Body of pancreas (tissue), 4 donors: ENCODE results near the gene ZNF597. TPM values are rescaled to one million over a fixed set of nuclear protein-coding genes. Genes with fewer than 3 reads are reported as not detected.

Experiments
- ATAC-seq: fragments of 150-250 bp; one replicate; pipeline ENCODE4 v1.9.1; 2016
- DNase-seq, 4 donors: peaks; one replicate each; pipeline ENCODE4 v3.0.0-alpha.2; 2019
- H3K27ac ChIP-seq, 4 donors: fragments of 200-600 bp; sonication (generic); 1 replicate in 3 of 4; 2 replicates in 1 of 4; pipeline versions ENCODE4 v1.5.1 to v1.6.1; 2016 to 2019; ENCODE audit warnings: mild to moderate bottlenecking in 1 of 4, mixed read lengths in 1 of 4, moderate library complexity in 1 of 4
- H3K27me3 ChIP-seq, 2 donors: fragments of 200-600 bp; sonication (generic); one replicate each; pipeline ENCODE4 v1.6.0; 2016; ENCODE audit warnings: mild to moderate bottlenecking in 1 of 2
- H3K36me3 ChIP-seq, 2 donors: fragments of 200-600 bp; sonication (generic); replicated peaks in 1 of 2; 2 replicates each; pipeline ENCODE4 v1.5.1; 2016; ENCODE audit warnings: low read depth in 2 of 2; ENCODE audit not compliant: insufficient read depth in 1 of 2
- H3K4me1 ChIP-seq: fragments of 200-600 bp; sonication (generic); one replicate; pipeline ENCODE4 v1.6.0; 2016
- H3K4me3 ChIP-seq, 2 donors: fragments of 200-600 bp; sonication (generic); 1 replicate in 1 of 2; 2 replicates in 1 of 2; pipeline ENCODE4 v1.5.1; 2016 to 2019
- H3K9me3 ChIP-seq, 3 donors: fragments of 200-600 bp; sonication (generic); 1 replicate in 2 of 3; 2 replicates in 1 of 3; pipeline ENCODE4 v1.5.1; 2016
- CTCF ChIP-seq, 7 experiments: fragments of 450-650 bp in 4 of 7; fragments of 200-600 bp in 3 of 7; sonication (generic) in 3 of 7; IDR thresholded peaks; one replicate each; pipeline ENCODE4 v1.5.1; 2016 to 2019; ENCODE audit warnings: antibody characterized with exemption in 7 of 7
- POLR2A ChIP-seq, 3 donors: fragments of 450-650 bp; IDR thresholded peaks; one replicate each; pipeline ENCODE4 v1.6.1; 2016; ENCODE audit warnings: antibody characterized with exemption in 3 of 3, mild to moderate bottlenecking in 2 of 3
- WGBS, 2 donors: methylation state at CpG; one replicate each; pipeline ENCODE4 v1.1.5; 2017; 5-methylcytosine and 5-hydroxymethylcytosine counted together
- intact Hi-C: fragments of 100-400 bp; cut with DNase I; formaldehyde crosslinking; loops from one replicate; pipeline ENCODE4 v1.15.1; 2023
- total RNA-seq, 2 donors: library from RNA; depleted of rRNA; stranded (reverse); fragments of >200 nt; gene quantifications; one replicate each; pipeline ENCODE4 v1.1.0, GENCODE V29; 2016

ZNF597 gene
- total RNA-seq, 2 donors from 2014 or later, result 1.3 to 2.3 TPM

- Histone ChIP-seq H3K4me3 (no peak overlapping the region), H3K9me3 (no peaks in the 10 kb centered on the region), H3K27me3 (no peaks in the 10 kb centered on the region), H3K36me3 (peaks cover 25 to 34% of the 10 kb centered on the region in 2 donors), H3K27ac (no peak overlapping the region), H3K4me1 (peaks cover 7% of the 10 kb centered on the region)
- intact Hi-C loops, result no loop called here
- 83% methylated on average over 24 of the region's 24 CpGs; no CpG with 5 or more reads in 1 of the 2 donors for WGBS, 2 donors
- no peak for TF ChIP-seq POLR2A (IDR thresholded peaks at IDR 0.05)
- no peak for TF ChIP-seq CTCF (IDR thresholded peaks at IDR 0.05)
- ATAC-seq (no peak), DNase-seq (no peak)
Measured at GRCh38 chr16:3487521-3488410, 44.5 kb upstream of the ZNF597 start.

GRCh38 chr16:3486506-3487215, 43.4 kb upstream of the ZNF597 start:
- intact Hi-C loops, result no loop called here
- Histone ChIP-seq H3K27me3 (no peaks in the 10 kb centered on the region), H3K4me3 (no peak overlapping the region), H3K9me3 (no peaks in the 10 kb centered on the region), H3K36me3 (peaks cover 27 to 41% of the 10 kb centered on the region in 2 donors), H3K27ac (no peak overlapping the region), H3K4me1 (peaks cover 7% of the 10 kb centered on the region)
- no peak for TF ChIP-seq CTCF (IDR thresholded peaks at IDR 0.05)
- no peak for TF ChIP-seq POLR2A (IDR thresholded peaks at IDR 0.05)
- ATAC-seq (no peak), DNase-seq (no peak)
- 88 to 94% methylated on average over 15 to 24 of the region's 24 CpGs for WGBS, 2 donors

- no peaks in the 10 kb centered on the region for H3K9me3 ChIP-seq
- peaks cover 2% of the 10 kb centered on the region for H3K4me1 ChIP-seq
- intact Hi-C loops, result no loop called here
- no peak for DNase-seq
- no peak overlapping the region for H3K4me3 ChIP-seq
- WGBS, 2 donors, result 78 to 92% methylated on average over 4 to 19 of the region's 20 CpGs
- peaks cover 27 to 43% of the 10 kb centered on the region in 2 donors for H3K36me3 ChIP-seq
- ATAC-seq, result no peak
- H3K27ac ChIP-seq, result no peak overlapping the region
- TF ChIP-seq POLR2A (IDR thresholded peaks at IDR 0.05) (no peak), CTCF (IDR thresholded peaks at IDR 0.05) (no peak)
- H3K27me3 ChIP-seq, result no peaks in the 10 kb centered on the region
Measured at GRCh38 chr16:3485821-3486505, 42.7 kb upstream of the ZNF597 start.

- Histone ChIP-seq H3K36me3 (peaks cover 27 to 43% of the 10 kb centered on the region in 2 donors), H3K4me3 (no peak overlapping the region), H3K4me1 (no peaks in the 10 kb centered on the region), H3K9me3 (no peaks in the 10 kb centered on the region), H3K27me3 (no peaks in the 10 kb centered on the region), H3K27ac (no peak overlapping the region)
- intact Hi-C loops, result no loop called here
- 86 to 94% methylated on average over 10 to 14 of the region's 15 CpGs for WGBS, 2 donors
- TF ChIP-seq CTCF (IDR thresholded peaks at IDR 0.05) (no peak), POLR2A (IDR thresholded peaks at IDR 0.05) (no peak)
- ATAC-seq (no peak), DNase-seq (no peak)
Measured at GRCh38 chr16:3485097-3485745, 41.9 kb upstream of the ZNF597 start.
